Astrocyte (in vitro differentiated cells and primary cell): ENCODE data around the gene ZNF775.

Experiments used
- EZH2 ChIP-seq: IDR thresholded peaks from 2 replicates; pipeline ENCODE4 v1.6.1; 2012; ENCODE audit warnings: mild to moderate bottlenecking, low read length, inconsistent platforms; ENCODE audit not compliant: insufficient read depth
- TF ChIP-seq, protein P1 (sequence below): IDR thresholded peaks from 2 replicates; pipeline ENCODE4 v1.5.1; 2011; ENCODE audit warnings: low read depth, mild to moderate bottlenecking, inconsistent platforms, low read length, moderate library complexity; ENCODE audit not compliant: insufficient read depth

DNA sequence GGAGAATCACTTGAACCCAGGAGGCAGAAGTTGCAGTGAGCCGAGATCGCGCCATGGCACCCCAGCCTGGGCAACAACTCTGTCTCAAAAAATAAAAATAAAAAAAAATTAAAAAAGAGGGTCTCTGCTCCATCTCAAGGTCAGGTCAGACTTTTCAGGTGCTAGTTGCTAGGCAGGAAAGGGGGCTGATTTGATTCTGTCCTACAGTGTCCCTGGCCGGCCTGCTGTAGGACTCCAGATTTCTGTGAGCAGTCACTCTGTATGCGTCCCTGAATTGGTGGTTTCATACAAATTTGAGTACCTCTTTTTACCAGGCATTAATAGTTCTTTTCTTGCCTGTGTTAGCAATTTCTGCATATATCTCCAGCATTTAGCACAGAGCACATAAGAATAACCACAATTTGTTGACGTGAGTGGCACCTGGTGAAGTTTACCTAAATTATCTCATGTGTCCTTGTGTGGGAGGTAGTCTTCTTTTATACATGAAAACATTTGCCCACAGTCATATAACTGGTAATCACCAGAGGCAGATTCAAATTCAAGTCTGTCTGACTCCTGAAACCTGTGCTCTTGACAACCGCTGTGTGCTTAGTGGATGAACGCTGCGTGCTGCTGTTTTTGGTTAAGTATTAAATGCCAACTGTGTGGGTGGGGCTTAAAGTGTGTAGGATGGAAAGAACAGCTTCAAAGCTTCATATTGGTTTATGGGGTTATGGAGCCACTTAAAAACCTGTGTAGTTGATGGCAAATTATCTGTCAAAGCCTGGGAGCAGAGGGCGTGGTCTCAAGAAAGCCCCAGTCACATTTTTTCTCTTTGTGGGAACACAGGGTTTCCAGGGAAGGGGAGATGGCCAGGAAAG is 3.2 kb upstream of the ZNF775 start:
- TF ChIP-seq EZH2: no peak
- TF ChIP-seq, protein P1, sequence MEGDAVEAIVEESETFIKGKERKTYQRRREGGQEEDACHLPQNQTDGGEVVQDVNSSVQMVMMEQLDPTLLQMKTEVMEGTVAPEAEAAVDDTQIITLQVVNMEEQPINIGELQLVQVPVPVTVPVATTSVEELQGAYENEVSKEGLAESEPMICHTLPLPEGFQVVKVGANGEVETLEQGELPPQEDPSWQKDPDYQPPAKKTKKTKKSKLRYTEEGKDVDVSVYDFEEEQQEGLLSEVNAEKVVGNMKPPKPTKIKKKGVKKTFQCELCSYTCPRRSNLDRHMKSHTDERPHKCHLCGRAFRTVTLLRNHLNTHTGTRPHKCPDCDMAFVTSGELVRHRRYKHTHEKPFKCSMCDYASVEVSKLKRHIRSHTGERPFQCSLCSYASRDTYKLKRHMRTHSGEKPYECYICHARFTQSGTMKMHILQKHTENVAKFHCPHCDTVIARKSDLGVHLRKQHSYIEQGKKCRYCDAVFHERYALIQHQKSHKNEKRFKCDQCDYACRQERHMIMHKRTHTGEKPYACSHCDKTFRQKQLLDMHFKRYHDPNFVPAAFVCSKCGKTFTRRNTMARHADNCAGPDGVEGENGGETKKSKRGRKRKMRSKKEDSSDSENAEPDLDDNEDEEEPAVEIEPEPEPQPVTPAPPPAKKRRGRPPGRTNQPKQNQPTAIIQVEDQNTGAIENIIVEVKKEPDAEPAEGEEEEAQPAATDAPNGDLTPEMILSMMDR: no peak
